SH-SY5Y (cell line): ENCODE data around the gene NFAT5.

Source experiments
- GATA2 ChIP-seq: IDR thresholded peaks from 2 replicates; pipeline ENCODE4 v1.6.1; 2011; ENCODE audit warnings: mild to moderate bottlenecking, low read depth, low read length
- GATA3 ChIP-seq: IDR thresholded peaks from 2 replicates; pipeline ENCODE4 v1.6.1; 2011; ENCODE audit warnings: low read depth, mild to moderate bottlenecking, low read length, moderate library complexity

NFAT5 gene

DNA sequence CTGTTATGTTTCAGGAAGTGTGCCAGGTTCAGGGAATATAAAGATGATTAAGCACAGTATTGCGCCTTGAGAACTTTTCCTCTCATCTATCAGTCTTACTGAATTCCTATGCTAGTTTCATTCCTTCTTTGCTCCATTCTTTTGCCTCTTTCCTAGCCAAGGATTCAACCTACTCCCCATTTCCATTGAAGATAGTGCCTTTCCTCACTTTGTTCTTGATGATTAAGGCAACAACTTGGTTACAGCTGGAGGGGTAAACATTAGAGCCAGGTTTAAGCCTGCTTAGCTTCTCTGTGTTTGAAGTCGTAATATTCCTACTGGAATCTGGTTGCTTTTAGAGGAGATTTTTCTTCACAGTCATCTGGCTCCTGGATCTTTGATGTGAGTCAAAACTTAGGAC, 85.5 kb downstream of the NFAT5 start:
- no peak for TF ChIP-seq GATA3
- TF ChIP-seq GATA2: no peak

GRCh38 chr16:69654280-69654931, 88.6 kb downstream of the NFAT5 start:
- TF ChIP-seq GATA3 (no peak), GATA2 (no peak)

GRCh38 chr16:69660166-69660565, 94.4 kb downstream of the NFAT5 start:
- no peak for TF ChIP-seq GATA2
- TF ChIP-seq GATA3: no peak

DNA sequence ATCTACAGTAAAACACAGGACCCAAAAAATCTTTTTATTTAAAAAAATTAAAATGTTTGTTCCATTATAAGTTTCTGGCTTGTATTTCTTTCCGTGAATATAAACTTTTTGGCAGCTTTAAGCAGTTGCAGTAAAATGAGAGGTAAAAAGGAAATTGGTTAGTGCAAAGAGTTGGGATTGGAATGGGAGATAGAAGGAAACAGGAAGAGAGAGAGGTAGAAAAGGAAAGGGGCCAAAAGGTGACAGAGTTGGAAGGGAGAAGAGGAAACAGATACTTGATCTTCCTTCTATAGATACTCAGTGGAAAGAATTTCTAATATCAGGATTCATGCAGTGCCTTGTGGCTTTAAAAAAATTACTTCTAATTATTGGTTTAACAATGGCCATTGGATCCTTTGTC, 97.1 kb downstream of the NFAT5 start:
- TF ChIP-seq GATA2 (no peak), GATA3 (no peak)

- no peak for TF ChIP-seq GATA3
- no peak for TF ChIP-seq GATA2
Observed at GRCh38 chr16:69663846-69664245, 98.1 kb downstream of the NFAT5 start.

DNA sequence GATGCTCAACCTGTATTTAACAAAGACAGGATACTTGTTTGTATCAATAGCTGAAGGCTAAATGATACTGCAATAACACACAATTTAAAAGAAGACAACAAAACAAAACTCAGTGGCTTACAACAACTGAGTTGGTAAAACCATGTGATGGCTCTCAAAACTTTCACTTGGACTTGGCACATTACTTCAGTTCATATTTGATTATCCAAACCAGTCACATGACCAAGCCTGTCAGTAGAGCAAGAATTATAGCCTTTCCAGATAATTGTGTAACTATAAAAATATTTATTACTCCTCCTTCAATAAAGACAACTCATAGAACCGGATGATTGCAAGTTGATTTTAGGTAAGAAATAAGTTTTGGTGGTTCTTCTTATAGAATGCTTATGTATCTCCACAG, 103.8 kb downstream of the NFAT5 start:
- TF ChIP-seq GATA3 (no peak), GATA2 (no peak)

DNA sequence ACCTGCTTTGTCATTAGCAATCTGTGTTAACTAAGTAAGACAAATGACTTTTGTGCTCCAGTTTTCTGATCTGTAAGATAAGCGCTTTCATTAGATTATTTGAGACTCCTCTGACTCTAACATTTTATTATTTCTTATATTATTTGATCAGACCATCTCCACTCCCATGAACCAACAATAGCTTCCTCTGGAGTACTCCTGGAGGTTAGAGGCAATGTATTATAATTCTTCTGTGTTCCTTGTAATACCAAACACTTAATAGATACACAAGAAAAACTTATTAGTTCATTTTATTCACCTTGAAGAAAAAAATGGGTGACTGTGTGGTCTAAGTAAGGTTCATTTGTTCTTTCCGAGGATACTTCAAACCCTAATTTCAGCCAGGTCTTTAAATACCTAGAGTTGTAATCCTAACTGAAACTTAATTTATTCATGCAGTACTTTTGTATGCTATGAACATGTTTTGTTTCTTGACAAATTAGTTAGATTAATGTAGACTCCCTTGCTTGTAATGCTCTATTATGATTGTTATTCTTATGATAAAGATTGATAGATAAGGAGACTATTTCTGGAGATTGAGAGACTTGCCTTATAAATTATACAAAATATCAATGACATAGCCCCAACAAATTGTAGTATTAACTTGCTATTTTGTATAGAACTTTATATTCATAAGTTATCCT, 106.7 kb downstream of the NFAT5 start:
- no peak for TF ChIP-seq GATA2
- TF ChIP-seq GATA3: 0 out of 2 replicates have a peak, but pooled peaks have one; percentile 16

DNA sequence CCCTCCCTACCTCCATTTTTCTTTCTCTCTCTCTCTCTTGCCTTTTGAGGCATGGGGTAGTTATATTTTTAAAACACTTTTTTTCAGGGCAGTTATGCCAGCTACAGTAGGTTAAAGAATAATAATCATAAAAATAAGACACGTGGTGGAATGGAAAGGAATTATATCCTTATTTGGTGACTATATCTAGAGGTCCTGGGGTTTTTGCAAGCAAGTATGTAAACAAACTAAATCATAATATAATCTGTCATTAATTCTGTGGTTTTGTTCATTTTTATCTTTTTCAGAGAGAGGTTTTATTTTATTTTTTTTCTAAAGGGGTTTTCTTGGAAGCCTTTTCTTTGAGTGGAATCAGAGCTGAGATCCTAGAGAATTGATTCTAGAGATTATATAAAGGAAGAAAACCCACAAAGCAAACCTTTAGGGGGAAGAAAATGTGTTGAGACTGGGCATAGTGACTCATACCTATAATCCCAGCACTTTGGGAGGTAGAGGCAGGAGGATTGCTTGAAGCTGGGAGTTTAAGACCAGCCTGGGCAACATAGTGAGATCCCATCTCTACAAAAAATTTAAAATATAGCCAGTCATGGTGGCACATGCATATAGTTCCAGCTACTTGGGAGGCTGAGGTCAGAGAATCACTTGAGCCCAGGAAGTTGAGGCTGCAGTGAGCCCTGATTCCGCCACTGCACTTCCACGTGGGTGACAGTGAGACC, 107.4 kb downstream of the NFAT5 start:
- TF ChIP-seq GATA3 (no peak), GATA2 (no peak)

DNA sequence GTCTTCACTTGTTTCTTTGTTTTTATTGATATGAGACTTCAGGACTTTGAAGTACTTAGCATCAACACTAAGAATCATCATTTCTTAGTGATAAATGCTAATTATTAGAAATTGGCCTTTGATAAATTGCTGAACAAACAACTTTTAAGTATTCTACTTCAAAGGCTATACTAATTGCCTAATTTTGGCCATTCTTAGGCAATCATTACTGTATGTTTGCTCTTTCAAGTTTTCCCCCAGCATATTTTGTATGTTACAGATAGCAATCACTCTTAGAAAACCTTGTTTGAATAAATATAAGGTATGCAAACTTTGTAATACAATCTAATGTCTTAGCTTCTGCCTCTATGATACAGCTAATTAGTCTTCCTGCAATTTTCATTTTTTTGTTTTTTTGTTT, 114.6 kb downstream of the NFAT5 start:
- no peak for TF ChIP-seq GATA2
- TF ChIP-seq GATA3: no peak

DNA sequence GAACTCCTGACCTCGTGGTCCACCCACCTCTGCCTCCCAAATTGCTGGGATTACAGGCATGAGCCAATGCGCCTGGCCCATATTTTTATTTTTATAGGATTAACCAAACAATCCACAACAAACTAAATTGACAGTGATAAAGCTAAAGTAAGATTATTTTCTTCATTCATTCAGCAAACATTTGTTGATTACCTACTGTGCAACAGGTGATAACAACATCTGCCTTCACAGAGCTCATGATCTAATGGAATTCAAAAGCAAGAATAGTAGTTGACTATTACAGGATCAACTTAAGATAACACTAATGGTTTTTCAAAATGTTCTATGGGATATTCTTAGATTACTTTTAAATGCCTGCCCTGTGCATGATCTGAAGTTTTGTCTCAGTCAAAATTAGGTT, 122.8 kb downstream of the NFAT5 start:
- TF ChIP-seq GATA2 (no peak), GATA3 (no peak)

- TF ChIP-seq GATA3 (no peak), GATA2 (no peak)
Observed at GRCh38 chr16:69691980-69692911, 126.5 kb downstream of the NFAT5 start.

DNA sequence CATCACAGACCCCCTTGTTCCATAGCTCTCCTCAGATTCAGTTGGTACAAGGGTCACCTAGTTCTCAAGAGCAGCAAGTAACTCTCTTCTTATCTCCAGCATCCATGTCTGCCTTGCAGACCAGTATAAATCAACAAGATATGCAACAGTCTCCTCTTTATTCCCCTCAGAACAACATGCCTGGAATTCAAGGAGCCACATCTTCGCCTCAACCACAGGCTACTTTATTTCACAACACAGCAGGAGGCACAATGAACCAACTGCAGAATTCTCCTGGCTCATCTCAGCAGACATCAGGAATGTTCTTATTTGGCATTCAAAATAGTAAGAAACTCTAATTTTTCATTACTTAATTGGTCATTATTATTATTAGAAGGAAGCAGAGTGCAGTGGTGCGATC, 128.2 kb downstream of the NFAT5 start:
- TF ChIP-seq GATA3 (no peak), GATA2 (no peak)

DNA sequence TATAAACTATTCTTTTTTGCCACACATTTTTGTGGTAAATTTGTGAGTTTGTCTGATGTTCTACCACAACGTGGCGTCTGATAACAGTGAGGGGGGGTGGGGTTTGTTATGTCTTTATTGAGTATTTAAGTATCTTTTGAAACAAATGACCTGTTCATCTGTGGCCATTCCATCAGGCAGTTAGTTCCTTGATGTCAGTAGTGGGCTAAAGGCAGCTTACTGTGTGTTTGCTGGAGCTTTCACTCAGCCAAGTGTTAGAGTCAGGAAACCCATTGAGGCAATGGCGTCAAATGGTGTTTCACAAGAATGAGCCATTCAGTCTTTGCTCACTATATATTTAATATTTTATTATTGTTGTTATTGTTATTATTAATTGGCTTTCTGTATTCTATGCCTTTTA, 132.6 kb downstream of the NFAT5 start:
- TF ChIP-seq GATA2 (no peak), GATA3 (no peak)

- TF ChIP-seq GATA3: no peak
- no peak for TF ChIP-seq GATA2
Observed at GRCh38 chr16:69699915-69700314, 134.1 kb downstream of the NFAT5 start.

DNA sequence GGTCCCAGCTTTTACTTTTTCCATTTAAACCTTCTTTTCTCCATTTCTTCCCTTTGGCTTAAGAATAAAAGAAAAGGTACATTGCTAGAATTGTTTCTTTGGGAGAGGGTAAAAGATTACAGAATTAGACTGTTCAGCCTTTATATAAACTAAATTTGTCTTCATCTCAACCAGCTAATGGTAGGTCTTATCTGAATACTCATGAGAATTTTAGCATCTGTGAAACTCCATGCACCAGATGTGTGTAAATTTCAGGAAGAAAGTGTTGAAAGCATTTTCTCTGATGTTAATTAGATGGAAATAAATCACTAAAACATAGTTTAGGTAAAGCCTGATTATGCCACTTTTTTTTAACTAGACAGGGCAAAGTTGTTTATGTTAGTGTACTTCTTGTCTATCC, 135.7 kb downstream of the NFAT5 start:
- TF ChIP-seq GATA2: no peak
- no peak for TF ChIP-seq GATA3
